ENCODE results near the gene PDS5B.
"Not testable (repeated sequence)": the region's sequence is repeated elsewhere in the genome, so short reads cannot be mapped to it uniquely, and the experiment has no call there.

Gene PDS5B

GRCh38 chr13:32660227-32660626 lies 74.0 kb downstream of the PDS5B start:
- FAIRE-seq = no peak

- no peak for FAIRE-seq
These were observed 75.4 kb downstream of the PDS5B start for GRCh38 chr13:32661685-32662084.

- no peak for FAIRE-seq
These were observed 77.4 kb downstream of the PDS5B start for GRCh38 chr13:32663660-32664059.

- FAIRE-seq = no peak
These were observed 80.8 kb downstream of the PDS5B start for GRCh38 chr13:32666990-32667571.

GRCh38 chr13:32669030-32669646 lies 82.9 kb downstream of the PDS5B start:
- peak; percentile 84 for FAIRE-seq

GRCh38 chr13:32674503-32674902 lies 88.3 kb downstream of the PDS5B start:
- no peak for FAIRE-seq

- FAIRE-seq = no peak
These were observed 90.0 kb downstream of the PDS5B start for GRCh38 chr13:32676242-32676641.

GRCh38 chr13:32682130-32682529 lies 95.9 kb downstream of the PDS5B start:
- no peak for FAIRE-seq

- no peak for FAIRE-seq
These were observed 96.5 kb downstream of the PDS5B start for GRCh38 chr13:32682740-32683139.

GRCh38 chr13:32687275-32687674 lies 101.0 kb downstream of the PDS5B start:
- FAIRE-seq = peak; percentile 5

- no peak for FAIRE-seq
These were observed 109.5 kb downstream of the PDS5B start for GRCh38 chr13:32695602-32696250.

GRCh38 chr13:32707471-32707870 lies 121.2 kb downstream of the PDS5B start:
- FAIRE-seq = no peak

- no peak for FAIRE-seq
These were observed 127.1 kb downstream of the PDS5B start for GRCh38 chr13:32713397-32713796.

- not testable (repeated sequence) for FAIRE-seq
These were observed 129.9 kb downstream of the PDS5B start for GRCh38 chr13:32716201-32716600.

GRCh38 chr13:32720026-32720425 lies 133.8 kb downstream of the PDS5B start:
- no peak for FAIRE-seq

- not testable (repeated sequence) for FAIRE-seq
These were observed 135.1 kb downstream of the PDS5B start for GRCh38 chr13:32721131-32722034.

GRCh38 chr13:32722340-32722739 lies 136.1 kb downstream of the PDS5B start:
- no peak for FAIRE-seq

- no peak for FAIRE-seq
These were observed 137.7 kb downstream of the PDS5B start for GRCh38 chr13:32723987-32724386.

GRCh38 chr13:32726374-32727037 lies 140.3 kb downstream of the PDS5B start:
- no peak for FAIRE-seq

GRCh38 chr13:32728327-32728726 lies 142.1 kb downstream of the PDS5B start:
- FAIRE-seq = no peak

- not testable (repeated sequence) for FAIRE-seq
These were observed 142.8 kb downstream of the PDS5B start for GRCh38 chr13:32729097-32729496.

- no peak for FAIRE-seq
These were observed 144.8 kb downstream of the PDS5B start for GRCh38 chr13:32731074-32731473.

GRCh38 chr13:32731576-32731975 lies 145.3 kb downstream of the PDS5B start:
- FAIRE-seq = no peak

Measured in TTC549 (cell line).